ENCODE measurements around the gene IGFL1.

GRCh38 chr19:46204008-46204407, 25.5 kb upstream of the IGFL1 start:
- TF ChIP-seq, protein P1, sequence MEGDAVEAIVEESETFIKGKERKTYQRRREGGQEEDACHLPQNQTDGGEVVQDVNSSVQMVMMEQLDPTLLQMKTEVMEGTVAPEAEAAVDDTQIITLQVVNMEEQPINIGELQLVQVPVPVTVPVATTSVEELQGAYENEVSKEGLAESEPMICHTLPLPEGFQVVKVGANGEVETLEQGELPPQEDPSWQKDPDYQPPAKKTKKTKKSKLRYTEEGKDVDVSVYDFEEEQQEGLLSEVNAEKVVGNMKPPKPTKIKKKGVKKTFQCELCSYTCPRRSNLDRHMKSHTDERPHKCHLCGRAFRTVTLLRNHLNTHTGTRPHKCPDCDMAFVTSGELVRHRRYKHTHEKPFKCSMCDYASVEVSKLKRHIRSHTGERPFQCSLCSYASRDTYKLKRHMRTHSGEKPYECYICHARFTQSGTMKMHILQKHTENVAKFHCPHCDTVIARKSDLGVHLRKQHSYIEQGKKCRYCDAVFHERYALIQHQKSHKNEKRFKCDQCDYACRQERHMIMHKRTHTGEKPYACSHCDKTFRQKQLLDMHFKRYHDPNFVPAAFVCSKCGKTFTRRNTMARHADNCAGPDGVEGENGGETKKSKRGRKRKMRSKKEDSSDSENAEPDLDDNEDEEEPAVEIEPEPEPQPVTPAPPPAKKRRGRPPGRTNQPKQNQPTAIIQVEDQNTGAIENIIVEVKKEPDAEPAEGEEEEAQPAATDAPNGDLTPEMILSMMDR (IDR thresholded peaks at IDR 0.05) = no peak
- TF ChIP-seq EP300 (IDR thresholded peaks at IDR 0.05; ENCODE audit: low read depth) (no peak), POLR2A (IDR thresholded peaks at IDR 0.05) (no peak)

All from transverse colon (tissue), 3 donors.